Measurements from ENCODE around the gene ANGPT4. TPM values are rescaled to one million over a fixed set of nuclear protein-coding genes. Genes with fewer than 3 reads are reported as not detected.

Gene ANGPT4
- total RNA-seq (2014; rRNA removed; shearing (Covaris generic)) = not detected in 2 replicates
- not detected in 2 replicates for polyA plus RNA-seq (2015; cell fraction: cytosol; rRNA removed)
- not detected in 2 replicates for polyA plus RNA-seq (2015; cell fraction: nucleus; rRNA removed)

DNA sequence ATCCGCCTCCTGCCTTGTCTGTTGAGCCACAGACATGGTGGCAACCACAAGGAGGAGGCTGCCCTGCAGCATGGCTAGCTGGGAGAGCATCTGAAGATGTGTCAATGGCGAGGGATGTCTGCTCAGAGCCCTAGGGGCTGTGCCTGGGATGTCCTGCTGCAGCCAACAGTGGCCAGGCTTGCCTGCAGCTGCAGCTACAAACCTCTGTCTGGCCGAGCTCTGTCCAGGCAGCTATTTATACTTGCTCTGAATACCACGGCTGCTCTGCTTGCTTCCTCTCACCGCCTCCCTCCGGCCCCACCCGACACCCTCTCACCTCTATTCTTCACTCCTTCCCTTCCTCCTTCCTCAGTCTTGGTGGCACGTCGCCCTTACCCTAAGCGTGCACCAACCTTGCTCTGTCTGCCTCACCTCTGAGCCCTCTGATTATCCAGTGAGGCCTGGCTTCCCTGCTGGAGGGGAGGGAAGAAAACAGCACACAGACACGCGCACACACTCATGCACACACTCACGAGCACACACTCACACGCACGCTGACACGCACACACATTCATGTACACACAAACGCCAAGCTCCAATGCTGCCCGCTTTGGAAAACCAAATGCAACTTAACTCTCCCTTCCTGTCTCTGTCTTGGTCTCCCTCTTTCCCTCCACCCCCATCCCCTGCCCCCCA is at the start of gene ANGPT4:
ANGPT4 (minus strand) TSS at position 210 of the 675 bp plus-strand sequence; CDS start at position 90, 120 bp downstream.
- in situ Hi-C loops (cut with HindIII; ENCODE audit: low pct_unique_long_range_greater_than_20kb, low sequenced_read_pairs) = no loop called here
- DNase-seq (ENCODE audit: low read depth, low spot score) = no peak

GRCh38 chr20:963795-964194 is 47.7 kb upstream of the ANGPT4 start:
- in situ Hi-C loops (cut with HindIII; ENCODE audit: low pct_unique_long_range_greater_than_20kb, low sequenced_read_pairs) = no loop called here
- no peak for DNase-seq (ENCODE audit: low read depth, low spot score)

DNA sequence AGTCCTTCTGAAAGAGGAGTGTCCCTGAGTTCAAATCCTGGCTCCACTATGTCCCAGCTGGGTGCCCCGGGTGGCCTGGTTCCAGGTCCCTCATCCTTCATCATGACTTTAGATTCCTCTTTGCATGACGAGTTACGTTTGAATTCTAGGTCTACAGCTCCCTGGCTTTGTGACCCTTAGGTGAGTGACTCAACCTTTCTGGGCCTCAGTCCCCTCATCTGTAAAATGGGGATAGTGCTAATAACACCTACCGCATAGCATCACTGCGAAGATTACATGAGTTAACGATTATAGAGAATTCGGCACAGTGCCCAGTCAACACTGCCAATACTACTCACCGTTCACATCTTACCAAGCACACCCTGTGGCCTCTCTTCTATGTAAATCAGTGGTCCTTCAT is 46.5 kb upstream of the ANGPT4 start:
- DNase-seq (ENCODE audit: low read depth, low spot score) = no peak
- in situ Hi-C loops (cut with HindIII; ENCODE audit: low pct_unique_long_range_greater_than_20kb, low sequenced_read_pairs) = no loop called here

DNA sequence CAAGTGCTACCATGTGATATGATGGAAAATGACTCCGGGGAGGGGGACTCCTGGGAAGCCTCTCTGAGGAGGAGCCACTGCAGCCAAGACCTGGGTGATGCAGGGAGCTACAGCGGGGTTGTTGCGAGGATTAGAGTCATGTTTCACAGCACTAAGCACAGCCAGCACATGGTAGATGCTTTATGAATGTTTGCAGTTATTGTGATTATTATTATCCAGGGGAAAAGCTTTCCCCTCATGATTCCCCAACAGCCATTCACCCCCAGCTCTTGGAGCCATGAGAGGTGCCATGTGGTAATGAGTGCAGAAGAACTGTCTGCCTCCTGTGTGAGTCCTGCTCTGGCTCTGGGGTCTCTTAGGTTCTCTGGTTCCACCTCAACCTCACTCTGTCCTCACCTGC is 46.1 kb upstream of the ANGPT4 start:
- in situ Hi-C loops (cut with HindIII; ENCODE audit: low pct_unique_long_range_greater_than_20kb, low sequenced_read_pairs) = no loop called here
- no peak for DNase-seq (ENCODE audit: low read depth, low spot score)

DNA sequence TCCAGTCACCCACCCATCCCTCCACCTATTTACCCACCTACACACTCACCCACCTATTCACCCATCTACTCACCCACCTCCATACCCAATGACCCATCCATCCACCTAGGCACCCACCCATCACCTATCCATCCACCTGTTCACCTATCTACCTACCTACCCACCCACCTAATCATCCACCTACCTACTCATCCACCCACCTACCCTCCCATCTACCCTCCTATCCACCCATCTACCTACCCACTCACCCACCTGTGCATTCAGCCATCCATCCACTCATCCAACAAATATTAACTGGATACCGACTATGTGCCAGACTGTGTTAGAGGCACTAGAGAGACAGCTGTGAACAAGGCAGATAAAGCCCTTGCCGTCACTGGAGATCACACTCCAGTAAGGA is 45.6 kb upstream of the ANGPT4 start:
- no peak for DNase-seq (ENCODE audit: low read depth, low spot score)
- in situ Hi-C loops (cut with HindIII; ENCODE audit: low pct_unique_long_range_greater_than_20kb, low sequenced_read_pairs) = no loop called here

GRCh38 chr20:959996-960615 is 44.0 kb upstream of the ANGPT4 start:
- no peak for DNase-seq (ENCODE audit: low read depth, low spot score)
- in situ Hi-C loops (cut with HindIII; ENCODE audit: low pct_unique_long_range_greater_than_20kb, low sequenced_read_pairs) = no loop called here

GRCh38 chr20:958936-959815 is 43.0 kb upstream of the ANGPT4 start:
- in situ Hi-C loops (cut with HindIII; ENCODE audit: low pct_unique_long_range_greater_than_20kb, low sequenced_read_pairs) = no loop called here
- DNase-seq (ENCODE audit: low read depth, low spot score) = no peak

GRCh38 chr20:957544-957943 is 41.4 kb upstream of the ANGPT4 start:
- in situ Hi-C loops (cut with HindIII; ENCODE audit: low pct_unique_long_range_greater_than_20kb, low sequenced_read_pairs) = no loop called here

GRCh38 chr20:956330-956951 is 40.3 kb upstream of the ANGPT4 start:
- in situ Hi-C loops (cut with HindIII; ENCODE audit: low pct_unique_long_range_greater_than_20kb, low sequenced_read_pairs) = no loop called here
- peak; percentile 78 for DNase-seq (ENCODE audit: low read depth, low spot score)

More at GRCh38 chr20:957544-957943, 41.4 kb upstream of the ANGPT4 start:
- DNase-seq (ENCODE audit: low read depth, low spot score) = peak; percentile 43

- in situ Hi-C loops (cut with HindIII; ENCODE audit: low pct_unique_long_range_greater_than_20kb, low sequenced_read_pairs) = no loop called here
- no peak for DNase-seq (ENCODE audit: low read depth, low spot score)
These were observed 39.5 kb upstream of the ANGPT4 start for GRCh38 chr20:955656-956055.

- in situ Hi-C loops (cut with HindIII; ENCODE audit: low pct_unique_long_range_greater_than_20kb, low sequenced_read_pairs) = no loop called here
- no peak for DNase-seq (ENCODE audit: low read depth, low spot score)
These were observed 39.0 kb upstream of the ANGPT4 start for GRCh38 chr20:955111-955510.

DNA sequence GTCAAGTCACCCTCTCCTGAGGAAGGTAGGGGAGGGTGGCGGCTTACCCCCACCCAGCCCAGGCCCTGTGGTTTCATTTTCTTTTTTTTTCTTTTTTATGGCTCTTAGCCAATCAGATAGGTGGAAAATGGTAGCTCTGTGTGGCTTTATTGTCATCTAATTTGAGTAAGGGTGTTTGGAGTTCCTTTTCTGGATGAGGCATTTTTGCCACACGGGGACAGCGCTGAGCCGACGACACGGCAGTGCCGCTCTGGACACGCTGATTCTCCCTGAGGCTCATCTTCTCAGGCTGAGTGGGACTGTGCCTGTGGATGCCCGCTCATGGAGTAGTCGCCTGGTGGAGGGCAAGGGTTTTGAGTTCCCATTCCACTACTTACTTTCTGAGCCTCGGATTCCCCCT is 37.6 kb upstream of the ANGPT4 start:
- DNase-seq (ENCODE audit: low read depth, low spot score) = peak; percentile 10
- in situ Hi-C loops (cut with HindIII; ENCODE audit: low pct_unique_long_range_greater_than_20kb, low sequenced_read_pairs) = no loop called here

GRCh38 chr20:952196-952795 is 36.2 kb upstream of the ANGPT4 start:
- no peak for DNase-seq (ENCODE audit: low read depth, low spot score)
- in situ Hi-C loops (cut with HindIII; ENCODE audit: low pct_unique_long_range_greater_than_20kb, low sequenced_read_pairs) = no loop called here

GRCh38 chr20:951384-952169 is 35.4 kb upstream of the ANGPT4 start:
- DNase-seq (ENCODE audit: low read depth, low spot score) = no peak
- in situ Hi-C loops (cut with HindIII; ENCODE audit: low pct_unique_long_range_greater_than_20kb, low sequenced_read_pairs) = no loop called here

- in situ Hi-C loops (cut with HindIII; ENCODE audit: low pct_unique_long_range_greater_than_20kb, low sequenced_read_pairs) = no loop called here
- no peak for DNase-seq (ENCODE audit: low read depth, low spot score)
These were observed 33.6 kb upstream of the ANGPT4 start for GRCh38 chr20:949717-950116.

DNA sequence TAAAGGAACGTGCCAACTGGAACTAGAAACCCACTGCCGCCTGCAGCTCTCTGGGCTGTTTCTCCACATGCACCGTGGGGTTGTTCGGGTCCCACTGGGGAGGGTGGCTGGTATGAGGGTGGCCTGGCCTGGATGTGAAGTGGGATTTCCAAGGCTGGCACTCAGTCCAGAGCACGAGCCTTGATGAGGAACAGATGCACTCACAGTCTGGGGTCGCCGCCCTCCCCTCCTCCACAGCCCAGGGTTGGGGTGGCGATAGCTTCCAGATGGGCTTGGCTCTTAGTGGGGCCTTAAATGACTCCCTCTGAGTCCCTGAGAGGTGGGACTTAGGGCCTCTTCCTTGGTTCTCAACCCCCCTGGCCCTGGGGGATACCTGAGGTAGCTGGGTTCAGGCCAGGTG is 30.7 kb upstream of the ANGPT4 start:
- in situ Hi-C loops (cut with HindIII; ENCODE audit: low pct_unique_long_range_greater_than_20kb, low sequenced_read_pairs) = no loop called here
- no peak for DNase-seq (ENCODE audit: low read depth, low spot score)

- DNase-seq (ENCODE audit: low read depth, low spot score) = no peak
- in situ Hi-C loops (cut with HindIII; ENCODE audit: low pct_unique_long_range_greater_than_20kb, low sequenced_read_pairs) = no loop called here
These were observed 29.7 kb upstream of the ANGPT4 start for GRCh38 chr20:945841-946240.

Data from SK-MEL-5 (cell line).